GM21717 (cell line): Measurements from ENCODE around the gene DYNLT2B.
"Not testable (repeated sequence)": the region's sequence is repeated elsewhere in the genome, so short reads cannot be mapped to it uniquely, and the experiment has no call there.

Source experiments
- ATAC-seq: cut with Tn5 transposase; IDR thresholded peaks from one replicate; pipeline ENCODE4 v1.9.1; 2021; ENCODE audit warnings: mild to moderate bottlenecking, moderate library complexity; ENCODE audit not compliant: unreplicated experiment

The DYNLT2B gene

DNA sequence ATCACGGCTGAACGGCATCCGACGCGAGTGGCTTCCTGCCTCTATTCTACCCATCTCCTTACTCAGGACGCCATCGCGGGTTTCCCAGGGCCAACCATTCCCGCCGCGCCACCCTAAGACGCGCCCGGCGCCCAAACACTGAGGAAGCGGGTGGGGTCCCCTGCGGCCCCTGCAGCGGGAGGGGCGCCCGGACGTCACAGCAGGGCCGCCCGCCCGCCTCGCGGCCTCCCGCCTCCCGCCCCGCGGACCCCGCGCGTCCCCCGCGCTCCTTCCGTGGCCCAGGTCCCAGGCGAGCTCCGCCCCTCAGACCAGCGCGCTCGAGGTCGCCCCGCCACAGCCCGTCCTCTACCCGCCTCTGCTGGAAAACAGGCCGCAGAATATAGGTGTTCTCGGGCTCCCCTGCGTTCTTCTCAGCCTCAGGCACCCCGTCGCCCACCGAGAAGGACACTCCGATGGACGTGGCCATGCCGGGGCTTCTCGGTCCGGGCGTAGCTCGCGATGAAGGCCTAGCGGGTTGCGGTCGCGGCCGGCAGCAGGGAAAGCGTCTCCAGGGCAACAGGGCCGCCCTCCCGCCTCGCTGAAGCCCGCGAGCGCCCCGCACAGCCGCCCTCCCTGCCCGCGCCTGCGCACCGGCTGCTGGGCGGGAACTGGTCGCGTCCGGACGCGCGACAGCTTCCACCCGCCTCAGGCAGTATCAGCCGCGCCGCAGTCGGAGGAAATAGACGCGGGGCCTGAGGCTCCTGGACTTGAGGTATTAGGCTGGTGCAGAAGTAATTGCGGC, at the start of gene DYNLT2B:
TSS of gene DYNLT2B (minus strand) at position 554 of the 781 bp plus-strand sequence. CDS start at position 466, 88 bp downstream.
- peak; percentile 79 for ATAC-seq

DNA sequence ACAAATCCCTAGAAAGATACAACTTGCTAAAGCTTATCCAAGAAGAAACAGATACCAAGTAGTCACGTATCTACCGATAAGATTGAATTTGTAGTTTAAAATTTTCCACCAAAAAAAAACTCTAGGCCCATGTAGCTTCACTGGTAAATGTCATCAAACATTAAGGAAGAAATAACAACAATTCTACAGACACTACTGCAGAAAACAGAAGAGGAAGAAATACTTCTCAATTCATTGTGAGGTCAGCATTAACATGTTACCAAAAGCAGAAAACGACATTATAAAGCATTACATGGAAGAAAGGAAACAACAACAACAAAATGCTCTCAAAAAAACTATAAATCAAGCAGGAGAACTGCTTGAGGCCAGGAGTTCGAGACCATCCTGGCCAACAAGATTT, 47.7 kb upstream of the DYNLT2B start:
- no peak for ATAC-seq

DNA sequence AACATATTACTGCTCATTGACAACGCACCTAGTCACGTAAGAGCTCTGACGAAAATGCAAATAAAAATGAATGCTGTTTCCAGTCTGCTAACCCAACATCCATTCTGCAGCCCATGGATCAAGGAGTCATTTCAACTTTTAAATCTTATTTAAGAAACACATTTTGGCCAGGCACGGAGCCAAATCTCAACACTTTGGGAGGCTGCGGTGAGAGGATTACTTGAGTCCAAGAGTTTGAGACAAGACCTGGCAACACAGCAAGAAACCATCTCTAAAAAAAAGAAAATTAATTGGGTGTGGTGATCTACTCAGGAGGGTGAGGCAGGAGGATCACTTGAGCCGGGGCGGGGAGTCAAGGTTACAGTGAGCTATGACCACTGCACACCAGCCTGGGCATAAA, 42.5 kb upstream of the DYNLT2B start:
- no peak for ATAC-seq

DNA sequence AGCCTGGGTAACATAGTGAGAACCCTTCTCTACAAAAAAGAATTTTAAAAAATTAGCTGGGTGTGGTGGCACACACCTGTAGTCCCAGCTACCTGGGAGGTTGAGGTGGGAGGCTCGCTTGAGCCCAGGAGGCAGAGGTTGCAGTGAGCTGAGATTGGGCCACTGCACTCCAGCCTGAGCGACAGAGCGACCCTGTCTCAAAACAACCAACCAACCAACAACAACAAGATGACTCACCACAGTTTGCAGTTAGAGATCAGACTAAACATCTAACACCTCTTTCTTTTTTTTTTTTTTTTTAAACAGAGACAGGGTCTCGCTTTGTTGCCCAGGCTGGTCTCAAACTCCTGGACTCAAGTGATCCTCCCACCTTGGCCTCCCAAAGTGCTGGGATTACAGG, 40.5 kb upstream of the DYNLT2B start:
- not testable (repeated sequence) for ATAC-seq

DNA sequence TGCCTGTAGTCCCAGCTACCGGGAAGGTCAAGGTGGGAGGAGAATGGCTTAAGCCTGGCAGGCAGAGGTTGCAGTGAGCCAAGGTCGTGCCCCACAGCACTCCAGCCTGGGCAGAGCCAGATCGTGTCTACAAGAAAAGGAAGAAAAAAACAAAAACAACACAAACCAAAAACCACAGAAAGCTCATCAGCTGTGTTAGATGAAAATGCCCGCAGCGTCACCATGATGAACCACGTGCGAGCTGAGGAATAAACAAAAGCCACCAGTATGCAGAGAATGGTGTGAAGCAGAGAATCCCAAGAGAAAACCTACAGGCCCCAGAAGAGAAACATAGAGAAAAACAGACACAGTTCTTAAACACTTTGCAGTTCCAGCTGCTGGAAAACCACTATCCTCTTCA, 39.9 kb upstream of the DYNLT2B start:
- ATAC-seq = no peak

DNA sequence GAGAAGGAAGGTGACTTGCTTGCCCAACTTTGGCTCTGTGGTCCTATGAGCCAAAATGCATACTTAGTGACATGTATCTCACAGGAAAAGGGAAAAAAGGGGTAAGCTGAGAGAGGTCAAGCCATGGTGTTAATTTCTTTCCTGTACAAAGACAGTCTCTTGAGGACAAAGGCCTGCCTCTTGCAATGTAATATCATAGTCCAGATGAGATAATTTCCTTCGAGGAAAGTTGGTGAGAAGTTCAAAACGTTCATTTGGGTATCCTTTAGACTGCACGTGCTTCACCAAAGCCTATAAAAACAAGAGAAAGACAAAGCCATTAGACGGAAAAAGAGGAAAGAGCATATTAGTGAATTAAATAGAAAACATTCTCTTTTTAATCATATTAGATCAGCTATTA, 38.5 kb upstream of the DYNLT2B start:
- no peak for ATAC-seq

DNA sequence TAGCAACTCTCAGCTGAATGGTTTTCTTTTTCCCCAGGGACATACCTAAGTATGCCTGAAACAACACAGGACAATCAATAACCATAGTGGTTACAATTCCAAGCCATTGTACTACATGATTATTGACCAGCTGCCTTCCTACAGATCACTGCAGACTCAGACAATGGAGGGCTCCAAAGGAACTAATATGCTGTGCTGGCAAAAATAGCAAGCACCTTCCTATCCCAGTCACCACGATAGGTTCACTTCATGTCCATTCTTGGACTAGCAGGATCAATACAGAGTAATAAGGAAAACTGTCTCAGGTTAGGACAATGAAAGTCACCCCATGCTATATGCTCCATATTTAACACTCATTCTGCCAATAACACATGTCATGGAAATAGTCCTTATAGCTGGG, 37.6 kb upstream of the DYNLT2B start:
- no peak for ATAC-seq

DNA sequence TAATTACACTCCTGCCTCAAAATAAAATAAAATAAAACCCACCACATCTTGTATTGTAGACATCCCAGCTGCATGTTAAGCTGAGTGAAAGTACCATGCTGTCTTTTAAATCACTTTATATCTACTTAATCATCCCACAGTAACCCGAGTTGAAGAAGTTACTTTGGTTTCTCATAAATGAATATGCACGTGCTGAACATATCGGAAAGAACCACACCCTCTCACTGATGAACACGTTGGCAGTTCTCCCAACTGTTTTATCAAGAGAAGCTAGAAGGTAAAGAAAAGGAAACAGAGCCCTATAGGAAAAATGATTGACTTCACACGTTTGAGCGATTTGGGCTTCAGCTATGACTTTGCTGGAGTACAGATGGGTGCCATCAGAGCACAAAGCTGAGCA, 36.1 kb upstream of the DYNLT2B start:
- no peak for ATAC-seq

DNA sequence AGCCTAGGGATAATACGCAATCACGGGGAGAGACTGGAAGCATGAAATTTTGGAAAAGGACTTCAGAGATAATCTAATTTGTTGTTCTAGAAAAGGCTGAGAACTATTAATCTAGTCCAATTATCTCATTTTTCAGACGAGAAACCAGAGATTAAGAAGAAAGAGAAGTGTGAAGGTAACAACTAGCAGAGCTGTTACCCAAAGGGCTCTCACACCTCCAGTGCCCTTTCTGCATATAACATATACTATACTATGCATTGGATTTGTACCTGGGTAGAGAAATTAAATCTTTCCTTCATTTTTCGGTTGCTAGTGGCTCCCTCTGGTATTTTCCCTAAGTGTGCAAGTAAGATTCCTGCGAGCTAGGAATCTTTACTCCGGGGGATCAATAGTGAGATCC, 33.5 kb upstream of the DYNLT2B start:
- no peak for ATAC-seq

DNA sequence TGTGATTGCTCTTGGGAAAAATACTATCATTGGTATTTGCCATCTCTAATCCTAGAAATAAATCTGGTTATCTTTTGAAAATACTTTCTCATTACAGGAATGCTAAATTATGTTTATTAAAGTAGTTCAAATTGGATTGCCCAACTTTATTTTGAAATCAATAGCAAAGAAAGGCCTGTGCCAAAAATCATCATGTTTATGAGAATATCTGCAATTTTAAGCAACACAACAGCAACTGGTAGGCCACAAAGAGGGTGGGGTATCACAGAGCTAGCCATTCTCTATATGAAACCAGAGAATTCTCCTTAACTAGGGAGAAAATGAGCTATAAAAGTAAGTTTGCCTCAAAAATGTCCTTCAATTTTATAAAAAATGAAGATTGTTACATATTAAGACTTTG, 32.0 kb upstream of the DYNLT2B start:
- no peak for ATAC-seq

DNA sequence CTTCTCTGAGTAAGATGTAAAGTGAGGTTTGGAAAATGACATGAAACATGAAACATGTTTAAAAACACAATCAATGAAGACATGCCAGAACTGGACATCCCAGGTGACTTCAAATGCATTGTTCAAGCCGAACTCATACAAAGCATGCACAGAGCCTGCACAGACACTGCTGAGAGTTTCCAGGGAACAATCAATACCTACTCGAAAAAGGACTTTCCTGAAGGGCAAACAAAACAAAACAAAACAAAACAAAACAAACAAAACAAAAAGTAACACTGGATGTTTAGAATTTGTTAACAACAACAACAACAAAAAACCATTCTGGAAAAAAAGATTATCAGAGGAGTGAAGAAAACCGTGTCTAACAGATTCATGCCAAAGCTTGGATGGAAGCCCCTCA, 30.7 kb upstream of the DYNLT2B start:
- ATAC-seq = no peak

DNA sequence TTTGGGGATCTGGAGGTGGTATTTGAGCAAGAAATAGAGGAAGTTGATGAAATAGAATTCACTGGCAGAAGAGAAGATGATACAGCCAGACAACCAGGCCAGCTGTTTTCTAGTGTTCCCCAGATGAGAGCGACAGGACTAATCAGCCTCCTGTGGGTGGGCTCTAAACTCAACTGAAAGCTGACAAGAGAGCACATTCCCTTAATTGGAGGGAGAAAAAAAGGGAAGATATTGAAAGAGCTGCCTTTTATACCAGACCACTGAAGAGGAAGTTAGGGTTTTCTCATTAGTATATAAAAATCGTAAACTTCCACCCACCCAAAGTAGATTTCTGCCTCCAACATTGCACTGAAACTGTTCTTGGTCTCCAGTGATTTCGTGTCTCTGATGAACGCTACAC, 26.6 kb upstream of the DYNLT2B start:
- no peak for ATAC-seq

DNA sequence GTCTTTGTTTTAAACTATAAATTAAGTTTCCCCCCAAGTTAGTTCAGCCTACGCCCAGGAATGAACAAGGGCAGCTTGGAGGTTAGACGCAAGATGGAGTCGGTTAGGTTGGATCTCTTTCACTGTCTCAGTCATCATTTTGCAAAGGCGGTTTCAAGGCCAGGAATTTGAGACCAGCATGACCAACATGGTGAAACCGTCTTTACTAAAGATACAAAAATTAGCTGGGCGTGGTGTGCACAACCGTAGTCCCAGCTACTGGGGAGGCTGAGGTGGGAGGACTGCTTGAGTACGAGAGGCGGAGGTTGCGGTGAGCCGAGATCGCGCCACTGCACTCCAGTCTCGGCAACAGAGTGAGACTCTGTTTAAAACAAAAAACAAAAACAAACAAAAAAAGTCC, 25.9 kb upstream of the DYNLT2B start:
- ATAC-seq = not testable (repeated sequence)

DNA sequence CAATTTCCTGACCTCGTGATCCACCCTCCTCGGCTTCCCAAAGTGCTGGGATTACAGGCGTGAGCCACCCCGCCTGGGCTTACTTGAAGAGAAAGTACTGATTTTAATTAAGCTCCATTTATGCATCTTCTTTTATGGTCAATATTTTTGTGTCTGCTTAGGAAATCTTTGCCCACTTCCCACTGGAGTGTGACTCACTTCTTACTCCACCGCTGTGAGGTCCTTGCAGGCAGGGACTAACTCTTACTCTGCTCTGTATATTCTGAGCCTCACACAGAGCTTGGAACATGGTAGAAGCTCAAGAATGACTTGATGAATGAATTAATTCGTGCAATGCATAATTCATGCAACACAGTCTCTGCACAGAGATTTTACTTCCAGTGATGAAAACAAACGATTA, 23.1 kb upstream of the DYNLT2B start:
- ATAC-seq = no peak

DNA sequence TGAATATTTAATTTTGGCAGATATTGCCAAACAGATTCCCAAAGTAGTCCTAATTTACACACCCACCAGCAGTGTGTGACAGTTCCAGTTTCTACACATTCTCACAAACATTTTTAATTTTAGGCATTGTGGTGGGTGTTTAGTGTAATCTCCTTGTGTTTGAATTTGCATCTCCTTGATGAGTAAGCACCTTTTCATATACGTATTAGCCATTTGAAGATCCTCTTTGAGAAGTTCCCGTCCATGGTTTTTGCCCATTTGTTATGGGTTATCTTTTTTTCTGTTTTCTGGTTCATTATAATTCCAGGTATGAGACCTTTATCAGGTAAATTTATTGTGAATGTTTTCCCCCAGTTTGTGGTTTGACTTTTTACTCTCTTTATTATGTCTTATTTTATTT, 22.4 kb upstream of the DYNLT2B start:
- no peak for ATAC-seq

DNA sequence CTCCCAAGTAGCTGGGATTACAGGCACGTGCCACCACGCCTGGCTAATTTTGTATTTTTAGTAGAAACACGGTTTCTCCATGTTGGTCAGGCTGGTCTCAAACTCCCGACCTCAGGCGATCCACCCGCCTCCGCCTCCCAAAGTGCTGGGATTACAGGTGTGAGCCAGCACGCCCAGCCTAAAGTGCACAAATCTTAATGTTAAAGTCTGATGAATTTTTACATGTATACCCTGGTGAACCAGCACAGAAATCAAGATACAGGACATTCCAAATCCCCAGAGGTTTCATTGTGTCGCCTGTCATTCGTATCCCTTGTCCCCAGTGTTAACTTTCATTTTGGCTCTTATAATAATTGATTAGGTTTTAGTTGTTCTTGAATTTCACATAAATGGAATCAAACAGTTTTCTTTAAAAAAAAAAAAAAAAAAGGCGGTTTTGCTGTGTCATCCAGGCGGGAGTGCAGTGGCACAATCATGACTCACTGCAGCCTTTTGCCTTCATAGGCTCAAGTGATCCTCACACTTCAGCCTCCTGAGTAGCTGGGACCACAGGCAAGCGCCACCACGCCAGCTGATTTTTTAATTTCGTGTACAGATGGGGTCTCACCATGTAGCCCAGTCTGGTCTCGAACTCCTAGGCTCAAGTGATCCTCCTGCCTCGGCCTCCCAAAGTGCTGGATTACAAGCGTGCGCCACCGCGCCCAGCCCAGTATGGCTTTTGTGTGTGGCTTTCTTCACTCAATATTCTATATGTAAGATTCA, 21.6 kb upstream of the DYNLT2B start:
- ATAC-seq = no peak

DNA sequence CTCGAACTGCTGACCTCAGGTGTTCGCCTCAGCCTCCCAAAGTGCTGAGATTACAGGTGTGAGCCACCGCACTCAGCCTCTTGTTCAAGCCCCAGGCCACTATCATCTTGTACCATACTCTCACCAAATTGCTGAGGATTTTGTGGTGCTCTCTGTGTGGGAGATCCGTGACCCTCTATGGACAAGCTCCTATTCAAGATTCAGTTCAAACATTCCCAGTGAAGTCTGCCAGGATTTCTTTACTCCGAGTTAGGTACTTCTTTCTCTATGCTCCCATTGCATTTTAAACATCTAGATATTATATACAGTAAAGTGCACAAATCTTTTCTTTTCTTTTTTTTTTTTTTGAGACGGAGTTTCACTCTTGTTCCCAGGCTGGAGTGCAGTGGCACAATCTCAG, 21.0 kb upstream of the DYNLT2B start:
- no peak for ATAC-seq

DNA sequence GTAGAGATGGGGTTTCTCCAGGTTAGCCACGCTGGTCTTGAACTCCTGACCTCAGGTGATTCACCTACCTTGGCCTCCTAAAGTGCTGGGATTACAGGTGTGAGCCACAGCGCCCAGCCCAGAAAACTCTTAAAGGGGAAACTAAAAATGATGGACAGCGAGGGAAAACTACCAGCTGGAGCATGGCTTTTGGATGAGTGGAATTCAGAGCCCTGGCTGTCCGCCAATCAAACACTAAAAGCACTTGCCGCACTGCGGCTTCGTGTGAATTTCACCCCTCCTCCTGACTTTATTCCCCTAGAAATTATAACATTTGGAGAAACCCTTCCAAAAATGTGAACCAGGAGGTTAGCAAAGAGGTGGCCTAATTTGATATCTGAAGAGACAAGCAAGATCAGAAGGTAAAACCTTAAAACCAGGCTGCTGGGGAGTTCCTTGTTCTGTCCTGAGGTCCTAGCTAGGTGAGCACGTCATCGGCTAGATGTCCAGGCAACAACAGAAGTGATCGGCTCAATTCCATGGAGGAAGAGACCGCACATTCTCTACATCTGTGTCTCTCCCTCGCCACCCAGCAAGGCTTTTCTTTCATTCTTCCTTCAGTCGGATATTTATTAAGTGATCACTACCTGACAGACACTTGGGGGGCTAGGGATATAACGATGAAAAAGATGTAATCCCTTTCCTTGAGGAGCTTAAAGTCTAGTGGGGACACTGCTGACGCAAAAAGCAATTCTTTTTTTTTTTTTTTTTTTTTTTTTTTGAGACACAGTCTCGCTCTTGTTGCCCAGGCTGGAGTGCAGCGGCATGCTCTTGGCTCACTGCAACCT, 18.5 kb upstream of the DYNLT2B start:
- ATAC-seq = no peak

DNA sequence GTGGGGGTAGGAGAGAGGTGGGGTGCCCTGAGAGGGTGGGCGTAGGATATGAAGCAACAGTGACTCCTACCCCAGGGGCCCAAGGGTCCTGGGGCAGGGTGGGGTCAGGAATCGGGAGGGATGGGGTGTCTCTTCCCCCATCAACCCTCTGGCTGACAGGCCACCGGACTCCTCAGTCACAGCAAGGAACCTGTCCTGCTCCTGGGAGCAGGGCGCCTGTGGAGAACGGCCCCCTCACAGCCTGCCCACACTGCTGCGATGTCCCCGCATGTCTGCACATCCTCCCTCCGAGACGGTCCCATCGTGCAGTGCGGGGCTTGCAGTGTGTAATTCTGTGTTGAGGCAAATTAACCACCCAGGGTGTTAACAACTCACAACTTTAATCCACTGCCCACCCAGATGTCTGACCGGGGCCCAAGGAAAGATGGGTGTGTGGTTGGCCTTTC, 17.5 kb upstream of the DYNLT2B start:
- ATAC-seq = no peak

DNA sequence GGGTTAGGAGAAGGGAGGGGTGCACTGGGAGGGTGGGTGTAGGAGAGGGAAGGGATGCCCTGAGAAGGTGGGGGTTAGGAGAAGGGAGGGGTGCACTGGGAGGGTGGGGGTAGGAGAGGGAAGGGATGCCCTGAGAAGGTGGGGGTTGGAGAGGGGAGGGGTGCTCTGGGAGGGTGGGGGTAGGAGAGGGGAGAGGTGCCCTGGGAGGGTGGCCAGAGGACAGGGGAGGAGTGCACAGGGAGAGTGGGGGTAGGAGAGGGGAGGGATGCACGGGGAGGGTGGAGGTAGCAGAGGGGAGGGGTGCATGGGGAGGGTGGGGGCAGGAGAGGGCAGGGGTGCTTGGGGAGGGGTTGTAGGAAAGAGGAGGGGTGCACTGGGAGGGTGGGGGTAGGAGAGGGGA, 16.9 kb upstream of the DYNLT2B start:
- ATAC-seq = no peak

DNA sequence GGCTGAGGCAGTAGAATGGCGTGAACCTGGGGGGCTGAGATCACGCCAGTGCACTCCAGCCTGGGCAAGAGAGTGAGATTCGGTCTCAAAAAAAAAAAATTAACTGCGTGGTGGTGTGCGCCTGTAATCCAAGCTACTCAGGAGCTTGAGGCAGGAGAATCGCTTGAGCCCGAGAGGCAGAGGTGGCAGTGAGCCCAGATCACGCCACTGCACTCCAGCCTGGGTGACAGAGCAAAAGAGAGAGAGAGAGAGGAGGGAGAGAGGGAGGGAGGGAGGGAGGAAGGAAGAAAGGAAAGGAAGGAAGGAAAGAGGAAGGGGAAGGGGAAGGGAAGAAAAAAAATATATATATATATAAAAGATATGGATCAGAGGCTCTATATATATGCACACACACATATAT, 14.1 kb upstream of the DYNLT2B start:
- no peak for ATAC-seq
